GM19351 (cell line): ENCODE results near the gene RAB44.

Experiments used
- ATAC-seq: cut with Tn5 transposase; IDR thresholded peaks from one replicate; pipeline ENCODE4 v1.9.1; 2021; ENCODE audit warnings: mild to moderate bottlenecking, moderate library complexity; ENCODE audit not compliant: unreplicated experiment

The RAB44 gene

GRCh38 chr6:36728289-36729160 is 30.9 kb downstream of the RAB44 start:
- no peak for ATAC-seq

DNA sequence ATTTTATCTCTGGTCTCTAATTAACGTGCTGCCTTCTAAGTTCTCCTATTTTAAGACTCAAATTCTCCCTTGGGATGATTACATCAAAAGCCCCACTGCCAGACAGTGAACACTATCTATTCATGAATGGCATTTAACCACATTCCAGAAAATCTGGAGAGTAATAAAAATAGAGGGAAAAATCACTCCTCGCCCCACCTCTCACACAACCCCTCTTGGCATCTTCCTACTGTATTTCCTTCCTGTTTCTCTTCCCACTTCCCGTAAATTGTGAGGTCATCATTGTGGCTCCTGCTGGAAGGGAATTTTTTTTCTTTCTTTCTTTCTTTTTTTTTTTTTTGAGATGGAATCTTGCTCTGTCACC is 31.5 kb downstream of the RAB44 start:
- ATAC-seq, result no peak

- no peak for ATAC-seq
Observed at GRCh38 chr6:36730424-36731380, 33.1 kb downstream of the RAB44 start.

DNA sequence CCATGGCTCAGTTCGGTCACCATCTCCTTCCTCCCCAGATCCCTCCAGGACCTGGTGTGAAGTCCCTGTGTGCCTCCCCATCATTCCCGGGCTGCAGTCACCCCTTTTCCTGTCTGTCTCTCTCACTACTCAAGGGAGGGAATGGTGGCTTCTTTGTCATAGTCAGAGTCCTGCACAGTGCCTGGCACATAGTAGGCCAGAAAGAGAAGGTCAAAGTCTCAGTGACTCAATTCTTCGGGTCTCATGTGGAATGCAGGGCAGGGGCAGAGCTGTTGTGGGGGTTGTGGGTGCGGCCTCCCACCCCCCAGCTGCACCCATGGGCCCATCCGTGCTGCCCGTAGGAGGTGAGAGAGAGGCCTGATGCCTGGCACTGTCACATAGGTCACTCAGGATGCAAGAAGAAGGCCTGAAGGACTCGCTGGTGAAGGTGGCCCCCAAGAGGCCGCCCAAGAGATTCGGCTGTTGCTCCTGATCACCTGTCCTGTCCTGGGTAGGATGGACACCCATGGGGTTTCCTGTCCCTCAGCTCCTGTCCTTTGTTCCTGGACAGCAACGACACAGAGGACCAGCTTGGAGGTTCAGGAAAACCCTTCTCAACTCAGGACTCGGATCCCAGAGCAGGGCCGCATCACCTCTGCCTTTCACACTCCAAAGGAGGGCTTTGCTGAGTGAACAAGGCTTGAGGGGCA is 34.1 kb downstream of the RAB44 start:
- no peak for ATAC-seq

GRCh38 chr6:36733300-36733699 is 35.7 kb downstream of the RAB44 start:
- no peak for ATAC-seq

GRCh38 chr6:36734486-36735060 is 36.9 kb downstream of the RAB44 start:
- no peak for ATAC-seq

DNA sequence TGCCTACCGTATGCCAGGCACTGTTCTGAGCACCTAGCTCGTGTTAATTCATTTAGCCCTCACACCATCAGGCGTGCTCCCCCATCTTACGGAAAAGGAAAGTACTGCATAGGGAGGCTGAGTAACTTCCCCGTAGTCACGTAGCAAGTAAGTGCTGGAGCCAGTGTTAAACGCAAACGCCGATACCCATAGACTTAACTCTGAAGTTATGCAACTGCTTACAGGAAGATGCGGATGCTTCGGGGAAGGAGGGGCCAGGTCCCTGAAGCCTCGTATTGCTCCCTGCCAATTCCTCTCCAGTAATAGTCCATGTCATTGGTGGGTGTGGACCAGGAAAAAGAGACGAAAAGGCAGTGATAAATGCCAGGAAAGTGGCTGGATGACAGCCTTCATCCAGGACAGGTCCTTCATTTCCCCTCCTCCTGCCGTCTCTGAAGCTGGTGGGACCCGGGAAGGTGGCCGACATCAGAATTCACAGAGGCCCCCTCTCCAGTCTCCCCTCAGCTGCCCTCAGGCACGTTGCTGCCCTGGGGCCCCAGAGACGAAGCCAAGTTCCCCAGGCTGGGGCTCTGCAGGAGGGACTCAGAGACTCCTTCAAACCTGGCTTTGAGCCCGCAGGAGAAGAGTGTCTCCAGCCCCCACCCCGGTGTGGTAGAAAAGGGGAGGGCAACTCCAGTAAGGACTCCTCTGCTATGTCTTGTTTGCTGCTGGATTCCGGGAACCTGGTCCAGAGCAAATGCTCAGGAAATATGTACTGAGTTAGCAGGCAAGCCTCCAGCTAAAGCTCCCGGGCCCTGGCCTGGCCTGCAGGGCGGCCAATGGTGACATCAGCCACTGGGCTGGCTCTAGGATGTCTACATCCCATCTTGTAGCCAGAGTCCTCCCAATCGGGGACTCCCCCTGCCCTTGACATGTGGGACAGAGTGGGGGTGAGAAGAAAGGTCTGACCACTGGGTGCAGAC is 37.8 kb downstream of the RAB44 start:
- ATAC-seq, result no peak

GRCh38 chr6:36737043-36737785 is 39.6 kb downstream of the RAB44 start:
- no peak for ATAC-seq

- no peak for ATAC-seq
Observed at GRCh38 chr6:36738108-36738507, 40.5 kb downstream of the RAB44 start.

DNA sequence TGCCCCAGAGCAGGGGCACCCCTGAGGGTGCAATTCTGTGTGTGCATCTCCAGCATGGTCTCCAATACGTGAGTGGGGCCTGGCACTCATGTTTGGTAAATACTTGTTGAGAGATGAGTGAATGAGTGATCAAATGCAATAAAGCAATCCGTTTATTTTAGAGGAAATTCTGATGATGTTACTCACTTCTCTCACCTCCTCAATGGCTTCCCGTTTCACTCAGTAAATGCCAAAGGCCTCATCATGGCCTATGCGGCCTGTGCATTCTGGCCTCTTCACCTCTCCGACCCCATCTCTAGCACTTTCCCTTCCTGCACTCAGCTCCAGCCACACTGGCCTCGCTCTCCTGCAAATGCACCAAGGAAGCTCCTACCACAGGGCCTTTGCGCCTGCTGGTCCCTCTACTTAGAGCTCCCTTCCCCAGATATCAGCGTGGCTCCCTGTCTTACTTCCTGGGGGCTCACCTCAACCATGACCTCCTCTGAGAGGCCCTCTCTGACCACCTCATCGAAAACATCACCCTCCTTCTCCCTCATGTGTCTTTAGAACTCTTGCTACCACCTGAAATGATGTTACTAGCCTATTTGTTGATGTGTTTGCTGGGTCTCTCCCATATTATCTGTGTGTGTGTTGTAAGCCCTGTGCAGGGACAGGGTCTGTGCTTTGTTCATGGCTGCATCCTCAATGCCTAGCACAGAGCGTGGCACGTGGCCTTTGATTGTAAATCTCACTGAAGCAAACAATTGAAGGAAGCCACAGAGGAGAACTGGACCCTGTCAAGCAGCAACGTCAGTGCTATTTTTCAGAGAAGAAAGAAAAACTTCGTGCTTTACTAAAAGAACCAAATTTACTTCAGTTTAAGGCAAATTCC is 42.6 kb downstream of the RAB44 start:
- no peak for ATAC-seq

DNA sequence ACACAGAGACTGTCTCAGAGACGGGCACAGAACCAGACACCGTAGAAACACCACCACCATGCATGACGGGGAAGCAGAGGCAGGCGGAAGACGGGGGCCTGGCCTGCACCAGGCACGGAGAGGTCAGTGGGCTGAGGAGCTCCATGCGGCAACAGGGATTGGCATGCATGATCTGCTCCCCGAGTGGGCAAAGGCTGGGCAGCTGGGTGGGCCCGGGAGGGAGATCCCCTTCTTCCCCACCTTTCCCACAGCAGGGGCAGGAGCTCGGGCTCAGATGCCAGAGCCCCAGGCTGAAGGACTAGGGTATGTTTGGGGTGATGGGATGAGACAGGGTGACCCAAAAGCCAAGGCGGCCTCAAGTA is 43.2 kb downstream of the RAB44 start:
- no peak for ATAC-seq

DNA sequence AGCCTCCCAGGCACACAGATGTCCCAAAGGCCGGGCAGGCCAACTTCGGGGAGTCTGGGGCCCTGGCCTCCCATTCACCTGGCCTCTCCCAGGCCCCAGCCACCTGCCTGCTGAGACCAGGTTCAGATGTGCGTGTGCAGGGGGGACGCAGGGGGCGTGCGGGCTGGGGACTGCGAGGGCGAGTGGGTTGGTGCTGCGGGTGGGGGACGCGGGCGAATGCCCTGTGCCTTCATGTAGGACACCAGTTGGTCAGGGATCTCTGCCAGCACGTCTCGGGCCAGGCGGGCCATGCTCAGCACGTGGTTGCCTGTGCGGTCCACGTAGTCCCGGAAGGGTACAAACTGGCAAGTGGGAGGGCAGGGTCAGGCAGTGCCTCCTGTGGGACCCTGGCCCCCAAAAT is 44.5 kb downstream of the RAB44 start:
- ATAC-seq, result no peak

GRCh38 chr6:36743032-36743431 is 45.4 kb downstream of the RAB44 start:
- ATAC-seq, result no peak

DNA sequence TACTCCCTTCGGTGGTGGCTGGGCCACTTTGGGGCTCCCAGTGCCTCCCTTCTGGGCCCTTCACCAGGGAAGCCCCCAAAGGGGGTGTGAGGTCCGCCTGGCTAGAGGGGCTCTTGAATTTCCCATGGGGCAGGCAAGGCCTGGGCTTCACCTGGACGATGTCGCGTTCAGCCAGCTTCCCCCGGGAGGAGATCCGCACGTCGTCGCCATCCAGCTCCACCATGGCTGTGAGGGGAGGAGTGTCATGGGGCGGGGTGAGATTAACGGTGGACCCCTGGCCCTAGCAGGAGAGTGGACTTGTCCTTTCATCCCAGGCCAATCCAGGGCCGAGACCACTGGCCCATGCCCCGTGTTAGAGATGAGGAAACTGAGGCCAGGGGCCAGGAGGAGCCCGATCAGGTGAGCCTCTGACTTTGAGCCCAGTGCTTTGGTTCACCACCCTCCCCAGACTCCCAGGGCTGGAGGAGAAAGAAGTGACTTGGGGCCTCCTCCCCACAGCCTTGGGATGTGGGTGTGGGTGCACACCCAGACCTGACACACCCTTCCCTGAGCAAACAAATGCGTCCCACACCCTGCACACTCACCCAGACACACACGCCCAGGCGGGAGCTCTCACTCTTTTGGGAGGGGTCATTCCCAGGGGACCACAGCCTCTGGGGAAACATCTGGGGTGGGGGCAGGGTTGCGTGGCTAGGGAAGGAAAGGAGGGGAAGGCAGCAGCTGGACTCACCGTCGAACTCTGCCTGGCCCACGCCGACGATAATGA is 46.1 kb downstream of the RAB44 start:
- ATAC-seq, result no peak

- ATAC-seq, result no peak
Observed at GRCh38 chr6:36744304-36744673, 46.7 kb downstream of the RAB44 start.

GRCh38 chr6:36745283-36745682 is 47.7 kb downstream of the RAB44 start:
- no peak for ATAC-seq

GRCh38 chr6:36745836-36746235 is 48.2 kb downstream of the RAB44 start:
- no peak for ATAC-seq

- no peak for ATAC-seq
Observed at GRCh38 chr6:36746251-36746650, 48.6 kb downstream of the RAB44 start.
